AG10803 (cell line): ENCODE data around the gene CDH1.

Experiments
- DNase-seq: peaks from one replicate; pipeline ENCODE4 v3.0.0; 2010; ENCODE audit warnings: low read depth
- H3K4me3 ChIP-seq: 2 replicates; pipeline ENCODE4 v1.5.1; 2011; ENCODE audit warnings: mild to moderate bottlenecking, low read length, control low read depth
- TF ChIP-seq, protein P1 (sequence below): conservative IDR thresholded peaks from 2 replicates; pipeline ENCODE4 v1.5.1; 2011; ENCODE audit warnings: mild to moderate bottlenecking, low read length, control low read depth, inconsistent platforms

Gene CDH1

GRCh38 chr16:68848786-68849185 is 111.7 kb downstream of the CDH1 start:
- DNase-seq, result no peak
- TF ChIP-seq, protein P1, sequence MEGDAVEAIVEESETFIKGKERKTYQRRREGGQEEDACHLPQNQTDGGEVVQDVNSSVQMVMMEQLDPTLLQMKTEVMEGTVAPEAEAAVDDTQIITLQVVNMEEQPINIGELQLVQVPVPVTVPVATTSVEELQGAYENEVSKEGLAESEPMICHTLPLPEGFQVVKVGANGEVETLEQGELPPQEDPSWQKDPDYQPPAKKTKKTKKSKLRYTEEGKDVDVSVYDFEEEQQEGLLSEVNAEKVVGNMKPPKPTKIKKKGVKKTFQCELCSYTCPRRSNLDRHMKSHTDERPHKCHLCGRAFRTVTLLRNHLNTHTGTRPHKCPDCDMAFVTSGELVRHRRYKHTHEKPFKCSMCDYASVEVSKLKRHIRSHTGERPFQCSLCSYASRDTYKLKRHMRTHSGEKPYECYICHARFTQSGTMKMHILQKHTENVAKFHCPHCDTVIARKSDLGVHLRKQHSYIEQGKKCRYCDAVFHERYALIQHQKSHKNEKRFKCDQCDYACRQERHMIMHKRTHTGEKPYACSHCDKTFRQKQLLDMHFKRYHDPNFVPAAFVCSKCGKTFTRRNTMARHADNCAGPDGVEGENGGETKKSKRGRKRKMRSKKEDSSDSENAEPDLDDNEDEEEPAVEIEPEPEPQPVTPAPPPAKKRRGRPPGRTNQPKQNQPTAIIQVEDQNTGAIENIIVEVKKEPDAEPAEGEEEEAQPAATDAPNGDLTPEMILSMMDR, result no peak
- no peak overlapping the region for H3K4me3 ChIP-seq

DNA sequence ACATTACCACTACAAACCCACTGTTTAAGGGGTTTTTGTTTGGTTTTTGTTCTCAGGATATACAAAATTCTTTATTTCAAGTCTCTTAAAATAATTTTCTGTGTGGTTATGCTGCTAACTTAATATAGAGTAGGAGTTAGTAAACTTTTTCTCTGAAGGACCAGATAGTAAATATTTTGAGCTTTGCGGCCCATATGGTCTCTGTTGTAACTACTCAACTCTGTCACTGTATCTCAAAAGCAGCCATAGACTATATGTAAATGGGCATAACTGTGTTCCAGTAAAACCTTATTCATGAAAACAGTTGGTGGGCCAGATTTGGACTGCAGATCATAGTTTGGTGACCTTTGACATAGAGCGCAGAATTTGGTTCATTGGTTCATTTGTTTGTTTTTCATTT is 113.4 kb downstream of the CDH1 start:
- no peak for DNase-seq
- TF ChIP-seq, protein P1, result no peak
- no peak overlapping the region for H3K4me3 ChIP-seq

DNA sequence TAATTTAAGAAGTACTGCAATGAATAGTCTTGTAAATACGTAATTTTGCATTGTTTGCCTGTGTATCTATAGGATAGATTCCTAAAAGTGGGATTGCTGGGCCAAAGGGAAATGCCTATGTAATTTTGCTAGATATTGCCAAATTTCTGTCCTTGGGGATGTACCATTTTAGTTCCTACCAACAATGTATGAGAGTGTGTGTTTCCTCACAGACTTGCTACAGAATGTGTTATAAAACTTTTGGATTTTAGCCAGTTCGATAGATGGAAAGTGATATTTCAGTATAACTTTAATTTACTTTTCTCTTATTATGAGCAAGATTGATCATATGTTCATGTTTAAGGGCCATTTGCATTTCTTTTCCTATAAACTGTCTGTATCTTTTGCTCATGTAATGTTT is 114.5 kb downstream of the CDH1 start:
- TF ChIP-seq, protein P1, result no peak
- no peak for DNase-seq
- no peak overlapping the region for H3K4me3 ChIP-seq

DNA sequence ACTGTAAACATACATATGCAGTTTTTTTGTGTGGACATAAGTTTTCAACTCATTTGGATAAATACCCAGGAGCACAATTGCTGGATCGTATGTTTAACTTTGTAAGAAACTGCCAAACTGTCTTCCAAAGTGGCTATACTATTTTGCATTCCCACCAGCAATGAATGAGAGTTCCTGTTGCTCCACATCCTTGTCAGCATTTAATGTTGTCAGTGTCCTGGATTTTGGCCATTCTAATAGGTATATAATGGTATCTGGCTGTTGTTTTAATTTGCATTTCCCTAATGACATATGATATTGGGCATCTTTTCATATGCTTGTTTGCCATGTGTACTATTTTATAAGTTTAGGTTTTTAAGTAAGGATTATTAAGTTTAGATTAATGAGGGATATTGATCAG is 120.4 kb downstream of the CDH1 start:
- TF ChIP-seq, protein P1, result no peak
- no peak for DNase-seq
- no peak overlapping the region for H3K4me3 ChIP-seq

- DNase-seq, result no peak
- H3K4me3 ChIP-seq, result no peak overlapping the region
- TF ChIP-seq, protein P1, result no peak
Observed at GRCh38 chr16:68859828-68860227, 122.7 kb downstream of the CDH1 start.

GRCh38 chr16:68860978-68861892 is 124.1 kb downstream of the CDH1 start:
- H3K4me3 ChIP-seq, result no peak overlapping the region
- no peak for DNase-seq
- TF ChIP-seq, protein P1, result no peak

DNA sequence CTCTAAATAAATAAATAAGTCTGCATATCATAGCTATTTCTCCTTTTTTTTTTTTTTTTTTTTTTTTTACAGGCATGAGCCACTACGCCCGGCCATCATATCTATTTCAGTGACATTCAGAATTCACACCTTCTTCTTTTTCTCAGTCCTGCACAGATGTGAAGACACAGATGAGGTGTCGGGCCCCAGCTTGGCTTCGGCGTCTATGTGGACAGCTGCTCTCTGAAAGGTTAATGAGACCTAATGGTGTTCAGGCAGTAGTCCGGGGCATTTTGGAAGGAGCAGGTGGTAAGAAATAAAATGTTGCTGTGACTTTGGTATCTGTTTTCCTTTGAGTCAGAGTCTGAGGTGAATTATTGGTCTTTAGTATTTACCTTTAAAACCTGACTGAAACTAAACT is 129.8 kb downstream of the CDH1 start:
- no peak overlapping the region for H3K4me3 ChIP-seq
- DNase-seq, result no peak
- TF ChIP-seq, protein P1, result no peak
